ENCODE data around the gene TMCO6. TPM values are rescaled to one million over a fixed set of nuclear protein-coding genes. Genes with fewer than 3 reads are reported as not detected.

TMCO6 gene
- total RNA-seq, 2 experiments from 2014 or later: 26.9 to 36.8 TPM

DNA sequence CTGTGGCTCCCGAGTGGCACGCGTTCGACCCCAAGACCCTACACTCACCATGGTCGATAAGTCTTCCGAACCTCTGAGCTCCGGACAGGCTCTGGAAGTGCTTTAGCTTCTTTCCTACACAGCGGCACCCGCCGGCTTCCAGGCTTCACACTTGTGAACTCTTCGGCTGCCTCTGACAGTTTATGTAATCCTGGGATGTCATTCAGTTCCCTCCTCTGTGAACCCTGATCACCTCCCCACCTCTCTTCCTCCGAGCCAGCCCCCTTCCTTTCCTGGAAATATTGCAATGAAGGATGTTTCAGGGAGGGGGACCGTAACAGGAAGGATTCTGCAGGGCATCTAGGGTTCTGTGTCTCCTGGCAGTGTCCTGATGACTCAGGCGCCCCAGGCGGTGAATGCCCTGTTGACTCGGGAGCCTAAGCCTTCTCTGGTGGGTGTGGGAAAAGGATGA, 6.2 kb upstream of the TMCO6 start, which contains the start of gene CD14:
TSS of gene CD14 (minus strand) at position 155 of the 451 bp plus-strand sequence. CDS start at position 51, 104 bp downstream.
- ChIA-PET CTCF (ENCODE audit: unreplicated experiment) (no interaction called here), POLR2A (no interaction called here)
- Histone ChIP-seq H3K36me3 (ENCODE audit: insufficient read depth, low read length) (no peaks in the 10 kb centered on the region), H3K4me2 (ENCODE audit: low read length) (peak within 1 kb of the TSS; percentile 26; the same call in 1 of the 2 replicates), H4K20me1 (ENCODE audit: insufficient read depth, low read length) (no peaks in the 10 kb centered on the region), H3K79me2 (ENCODE audit: insufficient read depth, low read depth, low read length) (no peaks in the 10 kb centered on the region), H3K27ac (ENCODE audit: low read depth, low read length, poor library complexity, severe bottlenecking) (no peak within 1 kb of the TSS), H3K4me3 (ENCODE audit: low read depth, low read length, poor library complexity, severe bottlenecking) (no peak within 1 kb of the TSS), H3K9me2 (ENCODE audit: insufficient read depth, low read length) (no peaks in the 10 kb centered on the region), H2AFZ (ENCODE audit: low read length) (no peak within 1 kb of the TSS), H3K9me3 (ENCODE audit: low read length) (peaks cover 9% of the 10 kb centered on the region; the same call in 1 of the 2 replicates), H3K4me1 (ENCODE audit: insufficient read depth, low read length, poor library complexity, severe bottlenecking) (no peaks in the 10 kb centered on the region)
- BruUV-seq (replicated peaks): no TSS peak
- TF ChIP-seq, protein P1, sequence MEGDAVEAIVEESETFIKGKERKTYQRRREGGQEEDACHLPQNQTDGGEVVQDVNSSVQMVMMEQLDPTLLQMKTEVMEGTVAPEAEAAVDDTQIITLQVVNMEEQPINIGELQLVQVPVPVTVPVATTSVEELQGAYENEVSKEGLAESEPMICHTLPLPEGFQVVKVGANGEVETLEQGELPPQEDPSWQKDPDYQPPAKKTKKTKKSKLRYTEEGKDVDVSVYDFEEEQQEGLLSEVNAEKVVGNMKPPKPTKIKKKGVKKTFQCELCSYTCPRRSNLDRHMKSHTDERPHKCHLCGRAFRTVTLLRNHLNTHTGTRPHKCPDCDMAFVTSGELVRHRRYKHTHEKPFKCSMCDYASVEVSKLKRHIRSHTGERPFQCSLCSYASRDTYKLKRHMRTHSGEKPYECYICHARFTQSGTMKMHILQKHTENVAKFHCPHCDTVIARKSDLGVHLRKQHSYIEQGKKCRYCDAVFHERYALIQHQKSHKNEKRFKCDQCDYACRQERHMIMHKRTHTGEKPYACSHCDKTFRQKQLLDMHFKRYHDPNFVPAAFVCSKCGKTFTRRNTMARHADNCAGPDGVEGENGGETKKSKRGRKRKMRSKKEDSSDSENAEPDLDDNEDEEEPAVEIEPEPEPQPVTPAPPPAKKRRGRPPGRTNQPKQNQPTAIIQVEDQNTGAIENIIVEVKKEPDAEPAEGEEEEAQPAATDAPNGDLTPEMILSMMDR (conservative IDR thresholded peaks at IDR 0.05; ENCODE audit: low read length): no peak
- no peak for TF ChIP-seq EZH2phosphoT487 (IDR thresholded peaks at IDR 0.05; ENCODE audit: borderline replicate concordance, low read depth, low read length)
- intact Hi-C loops (cut with micrococcal nuclease; ENCODE audit: unreplicated experiment): loop anchor here (10.0 kb wide), 1 partner anchor 388 kb away; no protein-coding TSS in a partner anchor
- DNase-seq (ENCODE audit: low spot score): no peak

DNA sequence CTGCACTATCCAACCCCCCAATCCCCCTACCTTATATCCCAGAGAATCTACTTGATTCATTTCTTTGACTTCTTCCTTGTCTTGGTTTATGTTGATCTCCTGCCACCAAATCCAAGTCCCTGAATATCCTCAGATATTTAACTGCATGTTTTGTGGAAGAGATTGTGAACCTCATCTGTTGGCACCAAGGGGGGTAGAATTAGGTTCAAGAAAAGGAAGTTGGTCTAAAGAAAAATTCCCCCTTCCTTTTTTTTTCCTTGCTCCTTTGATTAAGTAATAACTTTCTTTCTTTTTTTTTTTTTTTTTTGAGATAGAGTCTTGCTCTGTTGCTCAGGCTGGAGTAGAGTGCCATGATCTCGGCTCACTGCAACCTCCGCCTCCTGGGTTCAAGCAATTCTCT, 5.8 kb upstream of the TMCO6 start:
- POLR2A ChIA-PET: no interaction called here
- peaks cover 4% of the 10 kb centered on the region; the same call in 1 of the 2 replicates for H3K9me3 ChIP-seq (ENCODE audit: low read length)
- CTCF ChIA-PET (ENCODE audit: unreplicated experiment): no interaction called here
- H3K4me3 ChIP-seq (ENCODE audit: low read depth, low read length, poor library complexity, severe bottlenecking): no peak overlapping the region
- H2AFZ ChIP-seq (ENCODE audit: low read length): no peak overlapping the region
- no peak for DNase-seq (ENCODE audit: low spot score)
- intact Hi-C loops (cut with micrococcal nuclease; ENCODE audit: unreplicated experiment): loop anchor here (10.0 kb wide), 1 partner anchor 389 kb away; no protein-coding TSS in a partner anchor
- H4K20me1 ChIP-seq (ENCODE audit: insufficient read depth, low read length): no peaks in the 10 kb centered on the region
- no TSS peak for BruUV-seq (replicated peaks)
- no peaks in the 10 kb centered on the region for H3K4me1 ChIP-seq (ENCODE audit: insufficient read depth, low read length, poor library complexity, severe bottlenecking)
- no peak overlapping the region for H3K4me2 ChIP-seq (ENCODE audit: low read length)
- no peaks in the 10 kb centered on the region for H3K36me3 ChIP-seq (ENCODE audit: insufficient read depth, low read length)
- no peaks in the 10 kb centered on the region for H3K79me2 ChIP-seq (ENCODE audit: insufficient read depth, low read depth, low read length)
- H3K9me2 ChIP-seq (ENCODE audit: insufficient read depth, low read length): no peaks in the 10 kb centered on the region
- no peak overlapping the region for H3K27ac ChIP-seq (ENCODE audit: low read depth, low read length, poor library complexity, severe bottlenecking)
- no peak for TF ChIP-seq EZH2phosphoT487 (IDR thresholded peaks at IDR 0.05; ENCODE audit: borderline replicate concordance, low read depth, low read length)
- TF ChIP-seq, protein P1 (conservative IDR thresholded peaks at IDR 0.05; ENCODE audit: low read length): no peak

DNA sequence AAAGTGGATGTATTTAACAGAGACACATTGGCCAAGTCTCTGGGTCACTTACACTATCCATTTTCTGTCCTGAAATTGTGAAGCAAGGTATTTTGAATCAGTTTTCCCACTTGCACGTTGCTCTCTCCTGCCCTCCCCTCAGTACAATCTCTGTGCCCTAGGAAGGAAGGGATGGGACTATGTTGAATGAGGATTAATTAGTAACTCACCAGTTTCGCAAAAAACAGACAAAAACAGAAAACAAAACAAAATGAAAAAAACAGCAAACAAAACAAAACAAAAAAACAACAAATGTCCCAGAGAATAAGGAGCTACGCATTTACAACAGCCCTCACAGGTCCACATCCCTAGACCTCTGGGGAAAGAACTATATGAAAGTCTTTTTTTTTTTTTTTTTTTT, 5.1 kb upstream of the TMCO6 start:
- TF ChIP-seq, protein P1 (conservative IDR thresholded peaks at IDR 0.05; ENCODE audit: low read length): no peak
- no peak for TF ChIP-seq EZH2phosphoT487 (IDR thresholded peaks at IDR 0.05; ENCODE audit: borderline replicate concordance, low read depth, low read length)
- H2AFZ ChIP-seq (ENCODE audit: low read length): no peak overlapping the region
- ChIA-PET CTCF (ENCODE audit: unreplicated experiment) (no interaction called here), POLR2A (interaction anchor here (0.7 to 1.1 kb wide), 2 partner anchors 13 to 117 kb away, joined by 4 to 5 read pairs; partner anchors contain the start of gene NDUFA2)
- intact Hi-C loops (cut with micrococcal nuclease; ENCODE audit: unreplicated experiment): loop anchor here (10.0 kb wide), 1 partner anchor 389 kb away; no protein-coding TSS in a partner anchor
- no peaks in the 10 kb centered on the region for H3K79me2 ChIP-seq (ENCODE audit: insufficient read depth, low read depth, low read length)
- H3K4me2 ChIP-seq (ENCODE audit: low read length): no peak overlapping the region
- H3K27ac ChIP-seq (ENCODE audit: low read depth, low read length, poor library complexity, severe bottlenecking): no peak overlapping the region
- peaks cover 5% of the 10 kb centered on the region for H3K4me1 ChIP-seq (ENCODE audit: insufficient read depth, low read length, poor library complexity, severe bottlenecking)
- no peaks in the 10 kb centered on the region for H3K36me3 ChIP-seq (ENCODE audit: insufficient read depth, low read length)
- no peak overlapping the region for H3K4me3 ChIP-seq (ENCODE audit: low read depth, low read length, poor library complexity, severe bottlenecking)
- DNase-seq (ENCODE audit: low spot score): no peak
- no peaks in the 10 kb centered on the region for H3K9me2 ChIP-seq (ENCODE audit: insufficient read depth, low read length)
- H4K20me1 ChIP-seq (ENCODE audit: insufficient read depth, low read length): no peaks in the 10 kb centered on the region
- BruUV-seq (replicated peaks): no TSS peak
- no peaks in the 10 kb centered on the region for H3K9me3 ChIP-seq (ENCODE audit: low read length)
